Left lobe of liver (tissue), 2 donors: ENCODE measurements around the gene DMPK. TPM values are rescaled to one million over a fixed set of nuclear protein-coding genes. Genes with fewer than 3 reads are reported as not detected.

Experiments used
- ATAC-seq: fragments of 200-7000 bp; cut with Tn5 transposase; one replicate; pipeline ENCODE4 v1.9.1; 2020; ENCODE audit warnings: mild to moderate bottlenecking, moderate library complexity
- DNase-seq: peaks from one replicate; pipeline ENCODE4 v3.0.0-alpha.2; 2020; ENCODE audit warnings: low spot score
- total RNA-seq: library from RNA; stranded (reverse); gene quantifications from one replicate; pipeline ENCODE4 v1.2.1, GENCODE V29; 2021
- donor health status: DM: no; HTN: no; CAD: no; lungs with moderate emphysema.
- donor health status: DM: no; HTN: yes; CAD: no.

The DMPK gene, protein sequence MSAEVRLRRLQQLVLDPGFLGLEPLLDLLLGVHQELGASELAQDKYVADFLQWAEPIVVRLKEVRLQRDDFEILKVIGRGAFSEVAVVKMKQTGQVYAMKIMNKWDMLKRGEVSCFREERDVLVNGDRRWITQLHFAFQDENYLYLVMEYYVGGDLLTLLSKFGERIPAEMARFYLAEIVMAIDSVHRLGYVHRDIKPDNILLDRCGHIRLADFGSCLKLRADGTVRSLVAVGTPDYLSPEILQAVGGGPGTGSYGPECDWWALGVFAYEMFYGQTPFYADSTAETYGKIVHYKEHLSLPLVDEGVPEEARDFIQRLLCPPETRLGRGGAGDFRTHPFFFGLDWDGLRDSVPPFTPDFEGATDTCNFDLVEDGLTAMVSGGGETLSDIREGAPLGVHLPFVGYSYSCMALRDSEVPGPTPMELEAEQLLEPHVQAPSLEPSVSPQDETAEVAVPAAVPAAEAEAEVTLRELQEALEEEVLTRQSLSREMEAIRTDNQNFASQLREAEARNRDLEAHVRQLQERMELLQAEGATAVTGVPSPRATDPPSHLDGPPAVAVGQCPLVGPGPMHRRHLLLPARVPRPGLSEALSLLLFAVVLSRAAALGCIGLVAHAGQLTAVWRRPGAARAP
- total RNA-seq, result 7.8 TPM

- peak; percentile 8 for ATAC-seq
- no peak for DNase-seq
These were observed at the start of gene DMPK for GRCh38 chr19:45782162-45782691. DMPK (minus strand) TSS chr19:45782490; CDS start chr19:45782352, 138 bp downstream.

- no peak for ATAC-seq
- no peak for DNase-seq
These were observed 46.7 kb upstream of the DMPK start for GRCh38 chr19:45828945-45829344.

DNA sequence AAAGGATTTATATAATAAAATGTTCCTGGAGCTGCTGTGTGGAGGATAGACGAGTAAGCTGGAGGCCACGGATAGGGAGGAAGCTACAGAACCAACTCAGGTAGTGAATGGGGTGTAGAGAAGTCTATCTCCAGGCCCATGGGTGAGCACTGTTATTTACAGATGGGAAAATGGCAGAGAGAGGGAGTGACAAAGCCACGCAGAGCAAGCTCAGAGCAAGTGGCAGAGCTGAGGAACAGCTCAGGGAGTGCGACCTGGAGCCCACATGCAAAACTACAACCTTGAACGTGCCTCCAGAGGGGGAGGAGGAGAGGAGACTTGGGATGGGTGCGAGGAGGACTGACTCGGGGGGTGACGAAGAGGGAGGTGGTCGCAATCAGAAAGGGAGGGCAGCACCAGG lies 46.2 kb upstream of the DMPK start:
- DNase-seq, result no peak
- ATAC-seq, result no peak

- DNase-seq (no peak), ATAC-seq (no peak)
These were observed 45.3 kb upstream of the DMPK start for GRCh38 chr19:45827459-45828093.

GRCh38 chr19:45826934-45827333 lies 44.6 kb upstream of the DMPK start:
- no peak for ATAC-seq
- DNase-seq, result no peak

DNA sequence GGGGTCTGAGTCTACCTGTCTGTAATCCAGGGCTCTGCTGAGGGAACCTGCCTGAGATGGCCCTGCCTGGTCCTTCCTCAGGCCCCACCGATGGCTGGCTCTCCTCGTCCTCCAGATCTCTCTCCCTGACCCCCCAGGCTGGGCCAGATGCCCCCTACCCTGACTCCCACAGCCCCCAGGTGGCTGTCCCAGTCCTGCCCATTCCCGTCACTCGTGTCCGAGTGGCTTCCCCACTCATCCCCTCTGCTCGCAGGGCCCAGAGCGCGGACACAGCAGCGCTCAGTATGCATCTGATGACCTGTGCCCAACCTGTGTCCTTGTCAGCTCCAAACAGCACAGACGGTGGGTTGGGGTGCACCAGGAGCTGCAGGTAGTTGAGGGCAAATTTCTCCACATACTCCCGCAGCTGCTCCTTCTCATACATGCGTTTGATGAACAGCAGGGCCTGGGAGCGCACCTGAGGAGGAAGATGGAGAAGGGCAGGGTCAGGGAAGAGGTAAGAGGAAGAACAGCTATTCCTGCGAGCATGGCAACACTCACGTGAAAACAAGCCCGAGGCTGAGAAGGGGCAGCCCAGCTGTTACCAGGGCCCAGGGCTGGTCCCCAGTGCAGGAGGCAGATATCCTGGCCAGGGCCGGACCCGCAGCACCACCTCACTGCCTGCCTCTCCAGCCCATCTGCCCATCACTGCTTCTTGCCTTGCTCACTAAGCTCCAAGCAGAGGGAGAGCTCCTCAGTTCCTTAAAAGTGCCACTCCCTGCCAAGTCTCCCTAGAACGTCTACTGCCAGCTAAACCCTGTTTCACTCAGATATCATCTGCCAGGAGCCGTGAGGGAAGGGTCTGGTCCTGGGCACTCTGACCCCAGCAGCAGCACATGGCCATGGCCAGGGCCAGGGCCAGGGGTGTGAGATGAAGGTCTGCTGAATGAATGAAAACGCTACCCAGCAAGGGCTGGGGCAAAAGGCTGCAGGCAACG lies 43.9 kb upstream of the DMPK start:
- ATAC-seq (no peak), DNase-seq (no peak)

- ATAC-seq, result no peak
- DNase-seq, result no peak
These were observed 42.9 kb upstream of the DMPK start for GRCh38 chr19:45825263-45825605.

GRCh38 chr19:45824531-45825262 lies 42.4 kb upstream of the DMPK start:
- no peak for ATAC-seq
- no peak for DNase-seq

GRCh38 chr19:45824041-45824471 lies 41.8 kb upstream of the DMPK start:
- no peak for DNase-seq

DNA sequence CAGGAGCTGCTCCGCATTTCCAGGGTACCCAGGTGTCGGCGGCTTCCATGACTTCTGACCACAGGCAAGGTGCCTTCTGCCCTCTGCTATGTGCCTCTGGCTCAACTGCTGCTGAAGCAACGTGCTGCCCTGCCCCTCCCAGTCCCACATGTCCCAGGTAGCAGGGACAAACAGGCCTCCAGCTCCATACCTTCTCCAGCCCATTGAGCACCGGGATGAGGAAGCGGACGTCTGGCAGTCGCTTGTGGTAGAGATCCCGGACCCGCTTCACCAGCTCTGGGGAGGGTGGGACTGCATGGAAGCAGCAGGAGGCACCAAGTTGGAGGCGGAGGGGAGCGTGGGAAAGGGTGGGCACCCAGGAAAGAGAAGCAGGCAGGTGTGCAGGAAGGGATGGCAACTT lies 40.9 kb upstream of the DMPK start:
- ATAC-seq, result no peak
- no peak for DNase-seq

More at GRCh38 chr19:45824041-45824471, 41.8 kb upstream of the DMPK start:
- peak; percentile 24 for ATAC-seq

DNA sequence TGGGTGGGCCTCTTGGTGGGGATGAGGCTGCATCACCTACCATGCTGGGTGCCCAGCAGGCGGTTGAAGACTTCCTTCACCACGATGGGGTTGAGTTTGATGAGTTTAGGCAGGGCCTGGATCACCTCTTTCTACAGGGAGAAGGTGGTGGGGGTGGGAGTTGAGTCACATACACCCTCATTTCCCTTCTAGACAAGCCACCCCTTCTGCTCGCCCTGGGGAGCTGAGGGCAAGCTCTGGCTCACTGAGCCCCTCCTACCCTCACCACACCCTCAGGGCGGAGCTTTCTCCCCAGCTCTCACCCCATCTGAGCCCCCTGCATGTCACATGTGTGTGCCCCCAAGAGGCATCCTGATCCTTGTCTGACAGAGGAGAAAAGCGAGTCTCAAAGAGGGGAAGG lies 40.4 kb upstream of the DMPK start:
- no peak for ATAC-seq

DNA sequence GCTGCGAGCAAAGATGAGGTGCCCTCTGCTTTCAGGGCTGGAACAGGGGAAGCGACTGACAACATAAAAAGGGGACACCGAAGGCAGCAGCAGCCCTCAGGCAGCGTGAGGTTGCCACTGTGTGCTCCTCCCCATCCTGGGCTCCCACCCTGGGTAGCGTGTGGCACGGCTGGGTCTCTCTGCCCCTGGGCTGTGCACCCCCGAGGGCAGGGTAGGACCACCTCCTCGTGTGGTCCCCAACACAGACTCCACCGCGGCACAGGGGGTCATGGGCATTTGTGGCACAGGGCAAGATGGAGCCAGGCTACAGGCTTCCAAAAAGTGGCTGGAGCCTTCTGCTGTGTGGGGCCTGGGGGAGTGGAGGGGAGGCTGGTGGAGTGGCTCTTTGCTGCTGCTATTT lies 39.3 kb upstream of the DMPK start:
- no peak for DNase-seq
- no peak for ATAC-seq

More for the DNA sequence above, 40.4 kb upstream of the DMPK start:
- no peak for DNase-seq

- DNase-seq (no peak), ATAC-seq (no peak)
These were observed 38.8 kb upstream of the DMPK start for GRCh38 chr19:45821103-45821521.

- no peak for DNase-seq
- ATAC-seq, result no peak
These were observed 38.3 kb upstream of the DMPK start for GRCh38 chr19:45820413-45821102.

GRCh38 chr19:45819769-45820168 lies 37.5 kb upstream of the DMPK start:
- ATAC-seq (no peak), DNase-seq (no peak)

- ATAC-seq (peak; percentile 30), DNase-seq (no peak)
These were observed 35.5 kb upstream of the DMPK start for GRCh38 chr19:45817725-45818301.

DNA sequence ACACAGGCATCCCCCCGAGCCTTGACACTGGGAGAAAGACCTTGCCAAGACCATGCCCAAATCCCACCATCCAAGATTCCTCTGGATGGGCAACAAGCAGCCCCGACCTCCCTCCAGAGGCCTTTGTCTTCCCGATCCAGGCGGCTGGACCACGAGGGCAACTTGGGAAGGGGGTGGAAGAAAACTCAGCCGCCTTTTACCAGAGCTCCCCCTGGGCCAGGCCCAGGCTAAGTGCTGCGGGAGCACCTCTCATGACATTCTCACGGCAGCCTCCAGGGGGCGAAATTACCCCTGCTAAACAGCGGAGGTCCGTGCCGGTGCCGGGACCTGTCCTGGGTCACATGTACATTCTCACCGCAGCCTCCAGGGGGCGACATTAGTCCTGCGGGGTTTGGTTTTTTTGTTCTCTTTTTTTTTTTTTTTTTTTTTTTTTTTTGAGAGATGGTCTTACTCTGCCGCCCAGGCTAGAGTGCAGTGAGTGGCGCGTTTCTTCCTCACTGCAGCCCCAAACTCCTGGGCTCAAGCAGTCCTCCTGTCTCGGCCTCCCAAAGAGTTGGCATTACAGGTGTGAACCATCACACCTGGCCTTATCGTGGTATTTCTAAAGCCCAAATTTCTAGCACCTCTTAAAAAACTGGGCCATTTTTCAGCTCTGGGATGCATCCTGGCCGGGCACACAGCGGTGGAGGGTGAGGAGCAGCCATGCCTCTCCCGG lies 34.9 kb upstream of the DMPK start:
- peak; percentile 94 for ATAC-seq

More for the DNA sequence above, 34.9 kb upstream of the DMPK start:
- DNase-seq, result peak; percentile 92
